AG04450 (cell line): Measurements from ENCODE around the gene HOXB1. TPM values are rescaled to one million over a fixed set of nuclear protein-coding genes. Genes with fewer than 3 reads are reported as not detected.

Experiments
- CTCF ChIA-PET: fragments of 300-600, 350-600 bp; formaldehyde crosslinking; extraction: SDS; loops from one replicate; lab custom pipeline; 2022; ENCODE audit warnings: antibody characterized with exemption, inconsistent platforms; lab: Charles Lee
- POLR2A ChIA-PET: fragments of 350-600 bp; formaldehyde crosslinking; extraction: SDS; loops from one replicate; lab custom pipeline; 2021; ENCODE audit warnings: antibody characterized with exemption, inconsistent platforms; lab: Yijun Ruan, JAX
- DNase-seq: peaks from one replicate; pipeline ENCODE4 v3.0.0-alpha.2; 2011; ENCODE audit warnings: low read depth, low spot score
- H3K27ac ChIP-seq: one replicate; pipeline ENCODE4 v1.5.1; 2012; ENCODE audit warnings: low read depth, low read length, control low read depth
- H3K27me3 ChIP-seq: one replicate; pipeline ENCODE4 v1.6.0; 2012; ENCODE audit warnings: low read length; ENCODE audit not compliant: control insufficient read depth, insufficient read depth
- H3K4me3 ChIP-seq: 2 replicates; pipeline ENCODE4 v1.5.1; 2011; ENCODE audit warnings: mild to moderate bottlenecking, low read depth, low read length, control low read depth
- H3K9me3 ChIP-seq: 2 replicates; pipeline ENCODE4 v1.5.1; 2012; ENCODE audit warnings: low read length; ENCODE audit not compliant: control insufficient read depth, insufficient read depth
- CTCF ChIP-seq: IDR thresholded peaks from 2 replicates; pipeline ENCODE4 v1.5.1; 2011; ENCODE audit warnings: low read depth, low read length, control low read depth, inconsistent platforms
- polyA plus RNA-seq: library from polyadenylated mRNA; depleted of rRNA; stranded (reverse); fragments of >200 nt; gene quantifications from 2 replicates; pipeline ENCODE4 v1.2.3, GENCODE V29; 2011

HOXB1 gene
- polyA plus RNA-seq, 1 experiment = not detected

DNA sequence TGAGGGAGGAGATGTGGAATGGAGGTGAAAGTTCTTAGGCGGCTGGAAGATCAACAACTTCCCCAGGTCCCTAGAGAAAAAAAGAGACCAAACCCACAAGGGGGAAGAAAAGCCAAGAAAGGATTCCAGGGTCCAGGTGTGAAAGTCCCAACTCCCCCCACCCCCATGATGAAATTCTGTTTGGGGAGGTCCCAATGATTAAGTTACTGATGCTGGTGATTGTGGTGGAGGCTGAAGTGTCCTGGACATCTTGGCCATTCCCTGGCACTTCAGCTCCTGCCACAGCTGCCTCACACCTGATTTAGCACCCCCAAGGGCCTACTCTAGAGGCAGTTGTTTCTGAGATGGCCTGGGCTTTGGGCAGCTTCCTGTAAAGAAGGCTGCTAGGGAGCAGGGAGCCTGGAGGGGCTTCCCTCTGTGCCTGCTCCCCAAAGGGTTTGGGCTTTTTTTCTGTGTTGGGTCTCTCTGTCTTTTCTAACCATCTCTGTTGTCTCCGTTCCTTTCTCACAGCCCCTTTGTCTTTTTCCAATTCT lies 34.3 kb upstream of the HOXB1 start:
- no peaks in the 10 kb centered on the region for H3K27me3 ChIP-seq
- ChIA-PET POLR2A (interaction anchor here (1.1 kb wide), 1 partner anchor 14 kb away, joined by 3 read pairs; no protein-coding TSS in a partner anchor), CTCF (interaction anchor here (1.8 kb wide), 1 partner anchor 214 kb away, joined by 5 read pairs; no protein-coding TSS in a partner anchor)
- DNase-seq = no peak
- peak overlapping the region; percentile 83 for H3K27ac ChIP-seq
- peak overlapping the region; percentile 65 for H3K4me3 ChIP-seq
- H3K9me3 ChIP-seq = no peaks in the 10 kb centered on the region
- TF ChIP-seq CTCF = no peak

DNA sequence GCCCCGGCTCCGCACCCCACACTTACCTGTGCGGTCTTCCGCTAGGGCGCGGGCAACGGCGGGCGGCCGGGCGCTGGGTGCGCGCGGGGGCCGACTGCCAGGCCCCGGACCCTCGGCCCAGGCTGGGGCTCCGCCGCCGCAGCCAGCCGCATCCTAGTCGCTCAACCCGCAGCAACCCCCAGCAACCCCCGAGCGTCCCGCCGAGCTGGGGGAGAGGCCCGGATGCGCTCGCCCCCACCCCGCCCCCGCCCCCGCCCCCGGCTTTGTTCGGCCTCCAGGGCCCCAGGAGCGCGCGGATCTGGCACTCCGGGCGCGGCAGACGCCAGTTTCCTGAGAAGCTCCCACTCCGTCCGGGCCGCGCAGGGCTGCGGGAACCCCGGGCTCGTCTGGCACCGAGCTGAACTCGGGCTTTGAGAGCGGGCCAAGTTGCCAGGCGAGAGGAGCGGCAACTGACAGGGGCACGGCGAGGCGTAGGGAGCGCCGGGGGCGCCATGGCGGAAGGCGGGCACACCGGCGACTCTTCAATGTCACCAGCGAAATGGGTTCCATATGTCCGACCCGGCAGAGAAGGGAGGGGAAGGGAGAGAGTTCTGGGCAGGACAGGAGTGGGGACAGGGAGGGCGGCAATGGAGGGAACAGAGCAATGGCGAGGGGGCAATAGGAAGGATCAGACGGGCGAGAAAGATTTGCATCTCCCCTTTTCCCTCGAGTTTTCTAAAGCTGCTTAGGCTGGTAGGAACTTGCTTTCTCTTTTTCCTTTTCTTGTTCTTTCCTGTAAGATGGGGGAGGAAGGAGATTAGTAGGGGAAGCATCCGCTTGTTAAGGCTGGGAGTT lies 33.6 kb upstream of the HOXB1 start:
- no peaks in the 10 kb centered on the region for H3K27me3 ChIP-seq
- peak overlapping the region; percentile 65 for H3K4me3 ChIP-seq
- TF ChIP-seq CTCF = no peak
- POLR2A ChIA-PET = interaction anchor here (1.1 to 1.4 kb wide), 2 partner anchors 14 to 54 kb away, joined by 3 to 7 read pairs; no protein-coding TSS in a partner anchor
- no peak for DNase-seq
- CTCF ChIA-PET = interaction anchor here (1.8 kb wide), 1 partner anchor 213 kb away, joined by 5 read pairs; no protein-coding TSS in a partner anchor
- no peaks in the 10 kb centered on the region for H3K9me3 ChIP-seq
- H3K27ac ChIP-seq = peak overlapping the region; percentile 83

- ChIA-PET CTCF (no interaction called here), POLR2A (interaction anchor here (1.1 to 1.4 kb wide), 4 partner anchors 15 to 53 kb away, joined by 3 to 7 read pairs (median 4); no protein-coding TSS in a partner anchor)
- H3K4me3 ChIP-seq = peak overlapping the region; percentile 65
- peak overlapping the region; percentile 77 for H3K27ac ChIP-seq
- no peak for TF ChIP-seq CTCF
- no peaks in the 10 kb centered on the region for H3K27me3 ChIP-seq
- no peak for DNase-seq
- no peaks in the 10 kb centered on the region for H3K9me3 ChIP-seq
These were observed 33.0 kb upstream of the HOXB1 start for GRCh38 chr17:48563867-48564187.

- POLR2A ChIA-PET = interaction anchor here (0.6 to 1.4 kb wide), 4 partner anchors 17 to 53 kb away, joined by 3 to 7 read pairs (median 4); no protein-coding TSS in a partner anchor
- TF ChIP-seq CTCF = no peak
- Histone ChIP-seq H3K27me3 (no peaks in the 10 kb centered on the region), H3K4me3 (peak overlapping the region; percentile 65), H3K27ac (peak overlapping the region; percentile 77), H3K9me3 (no peaks in the 10 kb centered on the region)
- CTCF ChIA-PET = no interaction called here
- no peak for DNase-seq
These were observed 32.6 kb upstream of the HOXB1 start for GRCh38 chr17:48563385-48563838.
